ENCODE data around the gene KCNJ9.
"Not testable (repeated sequence)": the region's sequence is repeated elsewhere in the genome, so short reads cannot be mapped to it uniquely, and the experiment has no call there.

Gene KCNJ9

GRCh38 chr1:160104486-160104885 lies 23.1 kb downstream of the KCNJ9 start:
- DNase-seq = no peak

DNA sequence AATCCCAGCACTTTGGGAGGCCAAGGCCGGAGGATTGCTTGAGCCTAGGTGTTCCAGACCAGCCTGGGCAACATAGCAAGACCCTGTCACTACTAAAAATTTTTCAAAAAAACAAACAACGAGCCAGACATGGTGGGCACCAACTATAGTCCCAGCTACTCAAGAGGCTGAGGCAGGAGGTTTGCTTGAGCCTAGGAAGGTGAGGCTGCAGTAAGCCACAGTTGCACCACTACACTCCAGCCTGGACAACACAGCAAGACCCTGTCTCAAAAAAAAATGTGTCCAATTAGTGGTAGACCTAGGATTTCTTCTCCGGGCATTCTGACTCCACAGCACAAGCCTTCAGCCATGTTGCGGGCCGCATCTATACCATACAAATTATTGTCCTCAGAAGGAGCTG lies 23.8 kb downstream of the KCNJ9 start:
- DNase-seq = no peak

- no peak for DNase-seq
Measured at GRCh38 chr1:160107512-160107911, 26.2 kb downstream of the KCNJ9 start.

- peak; percentile 81 for DNase-seq
Measured at GRCh38 chr1:160108888-160109662, 27.7 kb downstream of the KCNJ9 start.

DNA sequence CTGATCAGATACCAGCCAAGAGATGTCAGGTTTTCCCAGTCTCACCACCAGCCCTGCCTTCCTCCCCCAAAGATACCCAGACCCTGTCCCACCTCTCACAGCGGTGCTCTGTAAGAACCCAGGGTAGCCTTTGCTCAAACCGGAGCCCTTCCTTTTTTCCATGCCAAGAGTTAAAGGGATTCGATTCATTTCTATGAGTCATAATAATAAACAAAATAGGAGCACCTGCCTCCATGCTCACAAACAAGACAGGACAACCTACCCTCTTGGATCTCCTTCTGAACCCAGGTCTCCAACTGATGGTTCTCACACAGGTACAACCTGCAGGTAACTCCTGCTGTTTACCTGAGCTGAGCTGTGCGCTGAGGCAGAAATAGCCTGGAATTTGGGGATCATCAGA lies 28.3 kb downstream of the KCNJ9 start:
- no peak for DNase-seq

DNA sequence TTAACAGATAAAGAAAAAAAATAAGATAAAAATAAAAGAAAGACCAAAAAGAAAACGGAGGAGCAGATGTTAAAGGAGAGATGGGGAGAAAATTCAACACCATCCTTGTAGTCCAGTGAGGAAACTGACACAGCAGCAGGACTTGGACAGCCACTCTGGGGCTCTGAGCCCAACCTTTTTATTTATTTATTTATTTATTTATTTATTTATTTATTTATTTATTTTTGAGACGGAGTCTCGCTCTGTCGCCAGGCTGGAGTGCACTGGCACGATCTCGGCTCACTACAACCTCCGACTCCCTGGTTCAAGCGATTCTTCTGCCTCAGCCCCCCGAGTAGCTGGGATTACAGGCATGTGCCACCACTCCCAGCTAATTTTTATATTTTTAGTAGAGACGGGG lies 30.1 kb downstream of the KCNJ9 start:
- DNase-seq = not testable (repeated sequence)

DNA sequence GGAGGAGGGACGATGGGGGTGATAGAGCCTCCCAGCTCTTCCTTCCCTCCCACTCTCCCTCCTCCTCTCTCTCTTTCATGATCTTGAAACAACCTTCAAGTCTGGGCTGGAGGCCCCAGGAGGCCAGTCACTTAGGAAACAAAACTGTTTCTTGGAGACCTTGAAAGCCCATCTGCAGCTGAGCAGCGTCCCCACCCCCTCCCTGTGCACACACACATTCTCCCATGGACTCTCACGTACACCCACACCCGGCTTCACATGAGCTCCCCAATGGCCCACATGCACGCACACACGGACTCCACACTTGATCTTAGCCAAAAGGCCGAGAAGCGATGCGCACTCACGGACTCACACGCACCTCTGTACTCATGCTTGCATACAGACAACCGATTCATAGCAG lies 31.0 kb downstream of the KCNJ9 start:
- DNase-seq = no peak

DNA sequence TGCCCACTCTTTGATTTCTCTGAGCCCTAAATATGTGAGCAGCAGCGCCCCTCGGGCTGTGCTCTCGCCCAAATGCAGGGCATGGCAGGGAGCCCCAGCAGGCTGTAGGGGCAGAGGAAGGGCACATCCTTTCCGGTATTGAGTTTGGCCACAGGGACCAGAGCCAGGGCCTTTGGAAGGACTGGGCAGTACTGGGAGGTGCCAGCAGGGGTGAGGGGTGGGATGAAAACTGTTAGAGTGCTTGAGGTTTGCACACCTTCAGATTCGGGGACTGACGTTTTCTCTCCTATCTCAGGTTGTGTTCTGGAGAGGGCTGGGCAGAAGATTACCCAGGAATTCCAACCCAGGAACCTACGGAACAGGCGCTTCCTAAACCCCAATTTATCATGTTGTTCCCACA lies 32.1 kb downstream of the KCNJ9 start:
- no peak for DNase-seq

DNA sequence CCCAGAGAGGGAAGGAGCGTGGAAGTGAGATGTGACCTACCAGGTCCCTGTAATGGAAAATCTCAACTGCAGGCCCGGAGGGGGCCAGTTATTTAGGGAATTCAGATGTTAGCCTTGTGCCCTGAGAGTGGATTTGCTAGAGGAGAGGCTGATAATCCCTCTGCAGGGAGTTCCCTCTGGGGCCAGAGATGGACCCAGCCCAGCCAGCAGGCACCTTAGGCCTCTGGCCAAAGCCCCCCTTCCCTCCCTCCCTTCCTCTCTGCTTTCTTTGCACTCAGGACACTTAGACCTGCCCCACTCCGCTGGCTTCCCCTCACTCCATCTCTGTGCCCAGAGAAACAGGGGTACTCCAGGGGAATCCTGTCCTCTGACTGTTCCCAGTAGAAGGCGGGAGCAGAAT lies 32.7 kb downstream of the KCNJ9 start:
- DNase-seq = no peak

- DNase-seq = no peak
Measured at GRCh38 chr1:160115545-160116282, 34.4 kb downstream of the KCNJ9 start, which contains the start of gene ATP1A2. Gene ATP1A2 (plus strand): TSS chr1:160115759. CDS start chr1:160115862, 103 bp downstream.

DNA sequence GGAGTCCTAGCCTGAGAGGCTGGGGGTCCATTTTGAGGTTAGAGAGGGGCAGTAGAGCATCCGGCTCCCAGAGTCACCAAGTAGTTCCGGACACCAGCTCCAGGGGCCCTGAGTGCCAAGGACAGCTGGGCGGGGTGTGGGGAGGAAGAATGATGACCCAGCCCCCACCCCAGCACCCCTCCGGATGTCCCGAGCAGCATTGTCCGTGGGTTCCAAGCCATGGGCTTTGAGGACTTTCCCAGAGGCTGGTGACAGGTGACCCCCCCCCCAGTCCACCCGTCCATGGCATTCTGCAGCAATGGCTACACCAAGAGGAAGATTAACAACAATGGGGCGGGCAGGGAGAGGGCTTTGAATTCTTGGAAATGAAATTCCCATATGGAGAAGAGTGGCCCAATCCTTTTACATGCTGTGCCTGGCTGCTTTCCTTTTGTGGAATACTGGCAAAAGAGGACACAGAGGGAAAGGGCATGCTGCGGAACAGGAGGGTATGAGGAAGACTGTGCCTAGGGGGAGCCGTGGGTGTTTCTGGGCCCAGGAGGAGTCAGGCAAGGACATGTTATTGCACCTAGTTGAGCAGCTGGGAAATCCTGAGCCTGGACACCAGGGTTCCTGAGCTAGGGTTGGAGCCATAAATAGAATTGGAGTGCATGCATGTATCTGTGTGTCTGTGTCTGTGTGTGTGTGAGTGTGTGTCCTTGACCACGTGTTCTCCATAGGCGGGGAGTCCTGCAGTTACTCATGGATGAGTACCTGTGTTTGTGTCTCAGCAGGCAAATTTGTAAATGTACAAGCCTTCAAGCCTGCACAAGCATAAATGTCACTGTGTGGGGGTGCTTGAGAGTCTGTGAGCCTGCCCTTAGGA lies 35.2 kb downstream of the KCNJ9 start:
- no peak for DNase-seq

DNA sequence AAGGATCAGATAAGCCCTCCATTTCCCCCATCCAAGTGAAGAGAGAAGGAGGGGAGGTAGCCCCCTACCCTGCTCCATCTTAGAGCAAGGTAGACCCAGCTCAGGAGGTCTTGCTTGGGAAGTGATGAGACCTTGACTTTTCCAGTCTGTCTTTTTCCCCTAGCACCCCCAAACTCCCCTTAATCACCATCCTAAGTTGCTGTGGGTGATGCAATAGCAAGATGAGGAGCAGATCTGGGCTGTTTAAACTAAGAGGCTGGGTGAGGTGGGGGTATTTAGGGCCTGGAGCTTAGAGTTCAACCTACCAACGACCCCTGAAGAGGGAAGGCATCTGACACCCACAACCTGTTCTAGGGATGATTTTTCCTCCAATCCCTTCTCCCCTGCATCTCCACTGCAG lies 36.0 kb downstream of the KCNJ9 start:
- no peak for DNase-seq

- DNase-seq = no peak
Measured at GRCh38 chr1:160117709-160118183, 36.4 kb downstream of the KCNJ9 start.

GRCh38 chr1:160118928-160119327 lies 37.6 kb downstream of the KCNJ9 start:
- DNase-seq = no peak

- no peak for DNase-seq
Measured at GRCh38 chr1:160120797-160121196, 39.5 kb downstream of the KCNJ9 start.

- DNase-seq = no peak
Measured at GRCh38 chr1:160121388-160121787, 40.0 kb downstream of the KCNJ9 start.

GRCh38 chr1:160122978-160123495 lies 41.7 kb downstream of the KCNJ9 start:
- DNase-seq = no peak

DNA sequence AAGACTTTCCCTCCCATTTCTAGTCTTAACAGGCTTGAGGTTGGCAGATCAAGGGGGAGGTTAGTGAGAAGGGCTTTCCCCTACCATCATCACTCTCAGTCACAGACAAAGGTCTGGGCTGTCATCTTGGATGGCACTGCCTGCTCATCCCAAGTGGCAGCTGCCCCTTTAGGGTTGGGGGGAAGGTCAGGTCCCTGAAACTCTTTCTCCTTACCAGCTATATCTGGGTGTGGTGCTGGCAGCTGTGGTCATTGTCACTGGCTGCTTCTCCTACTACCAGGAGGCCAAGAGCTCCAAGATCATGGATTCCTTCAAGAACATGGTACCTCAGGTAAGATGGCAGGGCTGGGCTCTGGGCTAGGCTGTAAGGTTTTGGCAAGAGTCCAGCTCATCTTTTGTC lies 42.4 kb downstream of the KCNJ9 start:
- no peak for DNase-seq

- no peak for DNase-seq
Measured at GRCh38 chr1:160124705-160125478, 43.6 kb downstream of the KCNJ9 start.

DNA sequence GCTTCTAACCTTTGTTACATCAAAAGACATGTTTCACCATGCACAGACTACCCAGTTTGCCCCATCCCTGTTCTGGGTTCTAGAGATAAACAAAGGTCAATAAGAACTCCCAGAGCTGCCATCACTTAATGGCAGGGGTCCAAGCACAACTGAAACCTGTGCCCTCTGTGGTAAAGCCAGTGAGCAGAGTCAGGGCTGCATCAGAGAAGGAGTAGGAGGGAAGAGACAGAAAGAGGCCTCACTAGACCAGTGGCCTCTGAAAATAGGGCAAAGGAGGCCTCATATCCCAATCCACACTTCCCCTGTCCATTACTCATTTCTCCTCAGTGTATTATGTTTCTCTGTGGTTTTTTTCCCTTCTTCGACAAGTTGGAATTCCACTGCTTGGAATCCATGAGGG lies 44.4 kb downstream of the KCNJ9 start:
- DNase-seq = peak; percentile 49

GRCh38 chr1:160126342-160126741 lies 45.0 kb downstream of the KCNJ9 start:
- DNase-seq = not testable (repeated sequence)

DNA sequence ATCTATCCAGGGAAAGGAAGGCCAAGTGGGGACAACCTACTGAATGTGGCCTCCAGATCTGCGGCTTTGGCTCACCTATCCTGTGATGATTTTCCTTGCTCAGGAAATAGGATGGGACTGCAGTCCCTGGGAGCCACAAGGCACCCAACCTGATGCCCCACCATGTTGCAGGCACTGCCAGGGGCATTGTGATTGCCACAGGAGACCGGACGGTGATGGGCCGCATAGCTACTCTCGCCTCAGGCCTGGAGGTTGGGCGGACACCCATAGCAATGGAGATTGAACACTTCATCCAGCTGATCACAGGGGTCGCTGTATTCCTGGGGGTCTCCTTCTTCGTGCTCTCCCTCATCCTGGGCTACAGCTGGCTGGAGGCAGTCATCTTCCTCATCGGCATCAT lies 46.0 kb downstream of the KCNJ9 start:
- DNase-seq = no peak

Measured in hematopoietic multipotent progenitor cell treated with erythropoietin and hydrocortisone succinate and interleukin-3 and kit ligand, for 4 days (in vitro differentiated cells).